ENCODE measurements around the gene CD2.

- TF ChIP-seq POLR2AphosphoS5 (IDR thresholded peaks at IDR 0.05): no peak
- TF ChIP-seq CTCF (IDR thresholded peaks at IDR 0.05): no peak
- no peak for TF ChIP-seq POLR2A (IDR thresholded peaks at IDR 0.05)
- no peak for TF ChIP-seq EP300 (IDR thresholded peaks at IDR 0.05)
These were observed 33.2 kb upstream of the CD2 start for GRCh38 chr1:116721039-116721405.
